GM18951 (cell line): ENCODE measurements around the gene ENTPD5.
"Not testable (repeated sequence)": the region's sequence is repeated elsewhere in the genome, so short reads cannot be mapped to it uniquely, and the experiment has no call there.

Experiments
- POLR2A ChIP-seq: IDR thresholded peaks from 4 replicates; pipeline ENCODE4 v1.6.1; 2011; ENCODE audit warnings: mild to moderate bottlenecking; ENCODE audit not compliant: insufficient read length, insufficient read depth; ENCODE audit errors: extremely low read depth
- in situ Hi-C: fragments of 300-500 bp; cut with MboI; formaldehyde crosslinking; loops from one replicate; pipeline ENCODE4 v1.12.0; 2022; ENCODE audit warnings: low sequenced_read_pairs, mixed read lengths, inconsistent platforms; ENCODE audit not compliant: unreplicated experiment

Gene ENTPD5

GRCh38 chr14:73996731-73997107 lies 22.4 kb downstream of the ENTPD5 start:
- in situ Hi-C loops: no loop called here
- no peak for TF ChIP-seq POLR2A

GRCh38 chr14:73995977-73996378 lies 23.1 kb downstream of the ENTPD5 start:
- in situ Hi-C loops: no loop called here

GRCh38 chr14:73994926-73995325 lies 24.2 kb downstream of the ENTPD5 start:
- in situ Hi-C loops: not testable (repeated sequence)

More at GRCh38 chr14:73995977-73996378, 23.1 kb downstream of the ENTPD5 start:
- TF ChIP-seq POLR2A: no peak

GRCh38 chr14:73991092-73991491 lies 28.0 kb downstream of the ENTPD5 start:
- in situ Hi-C loops: no loop called here
- TF ChIP-seq POLR2A: no peak

- in situ Hi-C loops: not testable (repeated sequence)
Observed at GRCh38 chr14:73988656-73989055, 30.4 kb downstream of the ENTPD5 start.

- in situ Hi-C loops: no loop called here
- TF ChIP-seq POLR2A: no peak
Observed at GRCh38 chr14:73988065-73988464, 31.0 kb downstream of the ENTPD5 start.

GRCh38 chr14:73977896-73978295 lies 41.2 kb downstream of the ENTPD5 start:
- TF ChIP-seq POLR2A: no peak
- in situ Hi-C loops: no loop called here

- in situ Hi-C loops: no loop called here
- no peak for TF ChIP-seq POLR2A
Observed at GRCh38 chr14:73976125-73976524, 43.0 kb downstream of the ENTPD5 start.

GRCh38 chr14:73973497-73973896 lies 45.6 kb downstream of the ENTPD5 start:
- TF ChIP-seq POLR2A: no peak
- in situ Hi-C loops: no loop called here

- no peak for TF ChIP-seq POLR2A
- in situ Hi-C loops: no loop called here
Observed at GRCh38 chr14:73968885-73969284, 50.2 kb downstream of the ENTPD5 start.

GRCh38 chr14:73965216-73965615 lies 53.9 kb downstream of the ENTPD5 start:
- in situ Hi-C loops: no loop called here

GRCh38 chr14:73961192-73961591 lies 57.9 kb downstream of the ENTPD5 start:
- TF ChIP-seq POLR2A: no peak
- in situ Hi-C loops: no loop called here

More at GRCh38 chr14:73965216-73965615, 53.9 kb downstream of the ENTPD5 start:
- TF ChIP-seq POLR2A: no peak

- in situ Hi-C loops: no loop called here
- no peak for TF ChIP-seq POLR2A
Observed at GRCh38 chr14:73958591-73958990, 60.5 kb downstream of the ENTPD5 start.

GRCh38 chr14:73955674-73956073 lies 63.4 kb downstream of the ENTPD5 start:
- in situ Hi-C loops: no loop called here
- no peak for TF ChIP-seq POLR2A

GRCh38 chr14:73953731-73954130 lies 65.4 kb downstream of the ENTPD5 start:
- no peak for TF ChIP-seq POLR2A

More at GRCh38 chr14:73953731-73954130, 65.4 kb downstream of the ENTPD5 start:
- in situ Hi-C loops: no loop called here
